ENCODE data around the gene CD79A. TPM values are rescaled to one million over a fixed set of nuclear protein-coding genes. Genes with fewer than 3 reads are reported as not detected.
A peak's percentile ranks its signal among the peaks of the same experiment; 100 is the strongest.

CD79A gene
- total RNA-seq, 1 experiment from 2014 or later = 0.69 TPM

DNA sequence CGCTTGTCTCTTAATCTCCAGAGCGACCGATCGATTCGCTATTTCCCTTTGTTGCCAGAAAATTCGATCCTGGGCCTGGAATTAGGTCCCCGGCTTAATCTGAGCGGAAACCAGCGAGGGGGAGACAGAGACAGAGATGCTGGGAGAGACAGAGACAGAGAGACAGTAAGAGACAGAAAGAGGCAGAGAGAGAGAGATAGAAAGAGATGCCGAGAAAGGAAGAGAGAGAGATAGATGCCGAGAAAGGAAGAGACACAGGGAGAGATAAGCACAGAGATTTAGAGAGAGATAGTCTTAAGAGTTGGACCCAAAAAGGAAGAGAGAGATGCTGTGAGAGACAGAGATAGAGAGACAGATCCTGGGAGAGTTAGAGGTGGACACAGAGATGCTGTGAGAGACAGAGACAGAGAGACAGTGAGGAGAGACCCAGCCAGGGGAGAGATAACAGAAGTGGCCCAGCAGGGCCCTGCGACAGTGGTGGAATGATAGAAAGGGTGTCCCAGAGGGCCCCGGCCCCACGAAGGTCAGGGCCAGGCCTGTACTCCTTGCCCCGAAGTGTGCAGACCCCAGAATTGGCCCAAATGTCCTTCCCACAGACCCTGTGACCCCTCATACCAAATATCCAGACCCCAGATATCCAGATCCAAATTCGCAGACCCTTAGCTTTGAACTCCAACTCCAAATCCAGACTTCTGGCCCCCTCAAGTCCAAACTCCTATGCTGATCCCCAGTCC is 49.9 kb downstream of the CD79A start:
- Histone ChIP-seq H3K79me2 (ENCODE audit: insufficient read depth, low read length) (no peaks in the 10 kb centered on the region), H3K4me1 (ENCODE audit: control insufficient read depth in 1 of 2, insufficient read depth in 2 of 2, low read length in 2 of 2) (peaks cover 17 to 28% of the 10 kb centered on the region in 2 experiments), H3K9me2 (ENCODE audit: insufficient read depth) (no peaks in the 10 kb centered on the region), H3K27ac (ENCODE audit: low read depth, low read length) (no peak overlapping the region), H3K36me3 (ENCODE audit: control insufficient read depth in 1 of 2, insufficient read depth in 2 of 2, low read length in 2 of 2) (no peaks in the 10 kb centered on the region), H3K9me3 (ENCODE audit: control insufficient read depth in 1 of 2, insufficient read depth in 1 of 2, low read depth in 1 of 2, low read length in 2 of 2) (no peaks in the 10 kb centered on the region), H3K4me2 (ENCODE audit: low read length) (peak overlapping the region; percentile 96), H3K27me3 (ENCODE audit: insufficient read depth, low read length) (no peaks in the 10 kb centered on the region), H3K4me3 (replicated peaks in 1 of 2; ENCODE audit: low read depth in 1 of 2, low read length in 2 of 2) (no peak overlapping the region), H3K9ac (ENCODE audit: low read length) (no peak overlapping the region), H4K20me1 (ENCODE audit: insufficient read depth) (no peaks in the 10 kb centered on the region), H2AFZ (ENCODE audit: low read depth, low read length, poor library complexity, severe bottlenecking) (no peak overlapping the region)
- RAD21 ChIA-PET (ENCODE audit: low non-redundant PET in 1 of 2, low total read pairs in 2 of 2, uncharacterized antibody in 2 of 2, unreplicated experiment in 2 of 2) = no interaction called here
- POLR2A ChIA-PET = no interaction called here
- no peak for TF ChIP-seq EZH2 (IDR thresholded peaks at IDR 0.05)
- TF ChIP-seq, protein P1, sequence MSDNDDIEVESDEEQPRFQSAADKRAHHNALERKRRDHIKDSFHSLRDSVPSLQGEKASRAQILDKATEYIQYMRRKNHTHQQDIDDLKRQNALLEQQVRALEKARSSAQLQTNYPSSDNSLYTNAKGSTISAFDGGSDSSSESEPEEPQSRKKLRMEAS (IDR thresholded peaks at IDR 0.05) = no peak
- no peak for TF ChIP-seq JUND (IDR thresholded peaks at IDR 0.05)
- no TSS peak for BruUV-seq (replicated peaks)
- CTCF ChIA-PET = interaction anchor here (1.6 kb wide), 1 partner anchor 39 kb away, joined by 4 read pairs; no protein-coding TSS in a partner anchor
- intact Hi-C loops (cut with micrococcal nuclease) = loop anchor here (5.0 kb wide), 1 partner anchor 45 kb away; the partner anchor contains the start of gene ARHGEF1
- DNase-seq (ENCODE audit: low read depth, low spot score) (no peak), ATAC-seq (no peak)

DNA sequence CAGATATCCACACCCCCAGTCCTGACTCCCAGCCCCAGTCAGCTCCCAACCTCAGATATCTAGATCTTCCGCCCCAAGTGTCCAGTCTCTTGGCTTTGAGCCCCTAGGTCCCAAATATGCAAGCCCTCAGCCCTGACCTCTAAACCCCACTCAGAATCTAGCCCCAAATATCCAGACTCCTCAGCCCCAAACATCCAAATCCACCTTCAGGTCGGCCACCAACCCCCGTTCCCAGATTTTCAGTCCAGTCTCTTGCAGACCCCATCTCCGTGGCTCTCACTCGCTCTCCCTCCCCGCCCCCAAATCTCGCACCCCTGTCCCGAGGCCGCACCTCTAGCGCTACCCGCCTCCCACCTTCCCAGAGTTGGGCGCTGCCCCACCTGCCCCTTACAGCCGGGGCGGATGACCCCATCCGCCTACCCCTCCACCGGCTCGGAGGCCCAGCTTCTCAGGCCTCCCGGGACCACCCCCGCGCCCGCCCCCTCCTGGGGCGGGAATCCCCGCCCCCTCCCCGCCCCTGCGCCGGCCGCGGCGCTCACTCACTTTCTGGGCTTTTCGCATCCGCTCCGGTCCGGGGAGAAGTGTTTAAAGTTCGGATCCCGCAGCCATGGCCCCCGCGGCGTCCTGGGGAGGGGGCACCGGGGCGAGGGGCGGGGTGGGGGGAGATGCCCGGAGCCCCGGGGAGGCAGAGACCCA is 50.6 kb downstream of the CD79A start:
- Histone ChIP-seq H3K9me2 (ENCODE audit: insufficient read depth) (no peaks in the 10 kb centered on the region), H3K4me2 (ENCODE audit: low read length) (peak overlapping the region; percentile 96), H3K9me3 (ENCODE audit: control insufficient read depth in 1 of 2, insufficient read depth in 1 of 2, low read depth in 1 of 2, low read length in 2 of 2) (no peaks in the 10 kb centered on the region), H3K27me3 (ENCODE audit: insufficient read depth, low read length) (no peaks in the 10 kb centered on the region), H3K27ac (ENCODE audit: low read depth, low read length) (no peak overlapping the region; the same call in 1 of the 2 replicates), H2AFZ (ENCODE audit: low read depth, low read length, poor library complexity, severe bottlenecking) (peak overlapping the region; percentile 35), H3K36me3 (ENCODE audit: control insufficient read depth in 1 of 2, insufficient read depth in 2 of 2, low read length in 2 of 2) (no peaks in the 10 kb centered on the region), H3K4me1 (ENCODE audit: control insufficient read depth in 1 of 2, insufficient read depth in 2 of 2, low read length in 2 of 2) (peaks cover 17 to 28% of the 10 kb centered on the region in 2 experiments), H4K20me1 (ENCODE audit: insufficient read depth) (no peaks in the 10 kb centered on the region), H3K79me2 (ENCODE audit: insufficient read depth, low read length) (no peaks in the 10 kb centered on the region), H3K4me3 (replicated peaks in 1 of 2; ENCODE audit: low read depth in 1 of 2, low read length in 2 of 2) (peak overlapping the region; percentile 52 to 69), H3K9ac (ENCODE audit: low read length) (peak overlapping the region; percentile 66)
- BruUV-seq (replicated peaks) = no TSS peak
- ATAC-seq (peak; percentile 58), DNase-seq (ENCODE audit: low read depth, low spot score) (no peak)
- intact Hi-C loops (cut with micrococcal nuclease) = loop anchor here (5.0 kb wide), 1 partner anchor 45 kb away; the partner anchor contains the start of gene ARHGEF1
- POLR2A ChIA-PET = no interaction called here
- CTCF ChIA-PET = interaction anchor here (1.6 kb wide), 1 partner anchor 40 kb away, joined by 4 read pairs; no protein-coding TSS in a partner anchor
- RAD21 ChIA-PET (ENCODE audit: low non-redundant PET in 1 of 2, low total read pairs in 2 of 2, uncharacterized antibody in 2 of 2, unreplicated experiment in 2 of 2) = interaction anchor here in 1 of 2 experiments (0.7 kb wide), 1 partner anchor 17 kb away, joined by 5 read pairs; no protein-coding TSS in a partner anchor
- TF ChIP-seq SP1 (IDR thresholded peaks at IDR 0.05; ENCODE audit: low read depth) = no peak
- no peak for TF ChIP-seq EZH2phosphoT487 (IDR thresholded peaks at IDR 0.05; ENCODE audit: borderline replicate concordance)
- TF ChIP-seq CEBPB (IDR thresholded peaks at IDR 0.05; ENCODE audit: low read depth) = no peak
- no peak for TF ChIP-seq JUND (IDR thresholded peaks at IDR 0.05)
- no peak for TF ChIP-seq POLR2AphosphoS5 (IDR thresholded peaks at IDR 0.05; ENCODE audit: low read depth, low read length)
- TF ChIP-seq, protein P2, sequence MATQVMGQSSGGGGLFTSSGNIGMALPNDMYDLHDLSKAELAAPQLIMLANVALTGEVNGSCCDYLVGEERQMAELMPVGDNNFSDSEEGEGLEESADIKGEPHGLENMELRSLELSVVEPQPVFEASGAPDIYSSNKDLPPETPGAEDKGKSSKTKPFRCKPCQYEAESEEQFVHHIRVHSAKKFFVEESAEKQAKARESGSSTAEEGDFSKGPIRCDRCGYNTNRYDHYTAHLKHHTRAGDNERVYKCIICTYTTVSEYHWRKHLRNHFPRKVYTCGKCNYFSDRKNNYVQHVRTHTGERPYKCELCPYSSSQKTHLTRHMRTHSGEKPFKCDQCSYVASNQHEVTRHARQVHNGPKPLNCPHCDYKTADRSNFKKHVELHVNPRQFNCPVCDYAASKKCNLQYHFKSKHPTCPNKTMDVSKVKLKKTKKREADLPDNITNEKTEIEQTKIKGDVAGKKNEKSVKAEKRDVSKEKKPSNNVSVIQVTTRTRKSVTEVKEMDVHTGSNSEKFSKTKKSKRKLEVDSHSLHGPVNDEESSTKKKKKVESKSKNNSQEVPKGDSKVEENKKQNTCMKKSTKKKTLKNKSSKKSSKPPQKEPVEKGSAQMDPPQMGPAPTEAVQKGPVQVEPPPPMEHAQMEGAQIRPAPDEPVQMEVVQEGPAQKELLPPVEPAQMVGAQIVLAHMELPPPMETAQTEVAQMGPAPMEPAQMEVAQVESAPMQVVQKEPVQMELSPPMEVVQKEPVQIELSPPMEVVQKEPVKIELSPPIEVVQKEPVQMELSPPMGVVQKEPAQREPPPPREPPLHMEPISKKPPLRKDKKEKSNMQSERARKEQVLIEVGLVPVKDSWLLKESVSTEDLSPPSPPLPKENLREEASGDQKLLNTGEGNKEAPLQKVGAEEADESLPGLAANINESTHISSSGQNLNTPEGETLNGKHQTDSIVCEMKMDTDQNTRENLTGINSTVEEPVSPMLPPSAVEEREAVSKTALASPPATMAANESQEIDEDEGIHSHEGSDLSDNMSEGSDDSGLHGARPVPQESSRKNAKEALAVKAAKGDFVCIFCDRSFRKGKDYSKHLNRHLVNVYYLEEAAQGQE (IDR thresholded peaks at IDR 0.05; ENCODE audit: low read depth) = no peak
- TF ChIP-seq, protein P1 (IDR thresholded peaks at IDR 0.05) = no peak
- TF ChIP-seq, protein P3, sequence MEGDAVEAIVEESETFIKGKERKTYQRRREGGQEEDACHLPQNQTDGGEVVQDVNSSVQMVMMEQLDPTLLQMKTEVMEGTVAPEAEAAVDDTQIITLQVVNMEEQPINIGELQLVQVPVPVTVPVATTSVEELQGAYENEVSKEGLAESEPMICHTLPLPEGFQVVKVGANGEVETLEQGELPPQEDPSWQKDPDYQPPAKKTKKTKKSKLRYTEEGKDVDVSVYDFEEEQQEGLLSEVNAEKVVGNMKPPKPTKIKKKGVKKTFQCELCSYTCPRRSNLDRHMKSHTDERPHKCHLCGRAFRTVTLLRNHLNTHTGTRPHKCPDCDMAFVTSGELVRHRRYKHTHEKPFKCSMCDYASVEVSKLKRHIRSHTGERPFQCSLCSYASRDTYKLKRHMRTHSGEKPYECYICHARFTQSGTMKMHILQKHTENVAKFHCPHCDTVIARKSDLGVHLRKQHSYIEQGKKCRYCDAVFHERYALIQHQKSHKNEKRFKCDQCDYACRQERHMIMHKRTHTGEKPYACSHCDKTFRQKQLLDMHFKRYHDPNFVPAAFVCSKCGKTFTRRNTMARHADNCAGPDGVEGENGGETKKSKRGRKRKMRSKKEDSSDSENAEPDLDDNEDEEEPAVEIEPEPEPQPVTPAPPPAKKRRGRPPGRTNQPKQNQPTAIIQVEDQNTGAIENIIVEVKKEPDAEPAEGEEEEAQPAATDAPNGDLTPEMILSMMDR (IDR thresholded peaks at IDR 0.05 in 2 of 3, conservative IDR thresholded peaks at IDR 0.05 in 1 of 3; ENCODE audit: borderline replicate concordance in 1 of 3, insufficient read depth in 1 of 3, low read depth in 2 of 3, low read length in 2 of 3) = no peak
- no peak for TF ChIP-seq ZNF274 (IDR thresholded peaks at IDR 0.05; ENCODE audit: low read depth, low read length)

Measured in HCT116 (cell line).